Measurements from ENCODE around the gene PDK2. TPM values are rescaled to one million over a fixed set of nuclear protein-coding genes. Genes with fewer than 3 reads are reported as not detected.

PDK2 gene
- polyA plus RNA-seq, 3 donors: 103 to 125 (median 110) TPM

GRCh38 chr17:50139185-50139783, 44.1 kb downstream of the PDK2 start:
- no peak for DNase-seq (ENCODE audit: extremely low read depth in 1 of 11, low read depth in 9 of 11, low spot score in 4 of 11)

DNA sequence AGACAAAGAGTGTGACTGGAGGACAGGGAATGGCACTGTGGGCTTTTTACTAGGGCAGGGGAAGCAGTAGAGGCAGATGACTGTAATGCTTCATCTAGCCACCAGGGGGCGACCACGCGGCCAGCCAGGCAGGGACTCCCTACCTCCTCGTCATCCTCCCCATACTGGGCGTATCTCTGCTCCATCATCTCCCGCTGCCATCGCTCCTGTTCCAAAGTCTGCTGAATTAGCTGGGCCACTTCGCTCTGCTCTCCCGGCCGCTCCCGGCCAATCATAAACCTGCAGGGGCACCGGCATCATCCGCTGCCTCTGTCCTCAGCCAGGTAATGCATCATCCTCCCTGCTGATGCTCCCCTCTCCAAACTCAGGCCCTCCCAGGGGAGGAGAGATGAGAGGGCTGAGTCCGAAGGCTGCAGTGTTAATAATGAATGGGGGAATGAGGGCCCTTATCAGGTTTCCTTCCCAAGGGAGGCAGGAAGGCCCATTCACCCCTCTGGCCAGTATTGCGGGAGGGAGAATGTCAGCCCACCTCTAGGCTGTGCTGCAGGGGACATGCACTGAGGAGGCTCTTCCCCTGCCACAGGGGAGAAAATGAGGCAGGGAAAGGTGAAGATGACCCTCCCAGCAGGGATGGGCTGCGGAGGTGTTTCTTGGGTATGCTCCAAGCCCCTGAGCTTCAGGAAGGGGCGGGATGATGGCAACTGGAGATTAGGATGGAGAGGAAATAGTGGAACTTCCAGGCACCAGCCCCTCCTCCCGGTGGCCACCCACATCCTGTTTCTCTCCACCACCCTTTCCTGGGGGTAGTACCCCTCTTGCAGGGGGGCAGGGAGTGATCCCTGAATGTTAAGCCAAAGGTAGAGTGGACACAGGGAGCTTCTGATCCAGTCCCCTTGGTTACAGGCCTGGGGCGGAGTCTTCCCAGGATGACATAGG, 45.1 kb downstream of the PDK2 start:
- DNase-seq (ENCODE audit: extremely low read depth in 1 of 11, low read depth in 9 of 11, low spot score in 4 of 11): no peak

DNA sequence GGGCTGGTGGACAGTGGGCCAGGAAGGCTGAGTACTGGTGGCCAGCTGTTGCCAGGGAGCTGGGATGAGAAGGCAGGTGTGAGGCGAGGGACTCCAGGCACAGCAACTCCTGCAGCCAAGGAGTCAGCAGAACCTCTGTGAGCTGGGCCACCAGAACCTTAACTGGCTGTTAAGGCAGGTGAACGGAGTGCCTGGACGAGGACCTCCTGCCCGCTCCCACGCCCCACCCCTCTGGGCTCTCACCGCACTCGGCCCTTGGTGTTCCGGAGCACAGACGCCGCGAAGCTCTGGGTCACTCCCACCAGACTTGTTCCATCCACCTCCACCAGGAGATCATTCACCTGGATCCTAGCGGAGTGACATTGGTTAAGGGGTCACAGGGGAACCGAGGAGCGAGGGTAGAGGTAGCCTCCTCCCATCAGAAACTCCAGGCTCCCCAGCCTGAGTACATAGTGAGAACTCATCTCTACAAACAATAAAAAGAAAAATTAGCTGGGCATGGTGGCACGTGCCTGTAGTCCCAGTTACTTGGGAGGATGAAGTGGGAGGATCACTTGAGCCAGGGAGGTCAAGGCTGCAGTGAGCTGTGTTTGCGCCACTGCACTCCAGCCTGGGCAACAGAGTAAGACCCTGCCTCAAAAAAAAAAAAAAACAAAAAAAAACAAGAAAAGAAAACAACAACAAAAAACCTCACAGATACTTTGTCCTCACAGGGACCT, 46.0 kb downstream of the PDK2 start:
- DNase-seq (ENCODE audit: extremely low read depth in 1 of 11, low read depth in 9 of 11, low spot score in 4 of 11): no peak

- no peak for DNase-seq (ENCODE audit: extremely low read depth in 1 of 11, low read depth in 9 of 11, low spot score in 4 of 11)
These were observed 46.6 kb downstream of the PDK2 start for GRCh38 chr17:50141745-50142110.

- DNase-seq (ENCODE audit: extremely low read depth in 1 of 11, low read depth in 9 of 11, low spot score in 4 of 11): no peak
These were observed 48.5 kb downstream of the PDK2 start for GRCh38 chr17:50143461-50144176.

GRCh38 chr17:50144355-50144754, 49.2 kb downstream of the PDK2 start:
- DNase-seq (ENCODE audit: extremely low read depth in 1 of 11, low read depth in 9 of 11, low spot score in 4 of 11): no peak

GRCh38 chr17:50144845-50145531, 49.8 kb downstream of the PDK2 start:
- no peak for DNase-seq (ENCODE audit: extremely low read depth in 1 of 11, low read depth in 9 of 11, low spot score in 4 of 11)

GRCh38 chr17:50145532-50146229, 50.5 kb downstream of the PDK2 start:
- DNase-seq (ENCODE audit: extremely low read depth in 1 of 11, low read depth in 9 of 11, low spot score in 4 of 11): no peak

- DNase-seq (ENCODE audit: extremely low read depth in 1 of 11, low read depth in 9 of 11, low spot score in 4 of 11): no peak
These were observed 51.2 kb downstream of the PDK2 start for GRCh38 chr17:50146230-50146926.

GRCh38 chr17:50146927-50147665, 51.9 kb downstream of the PDK2 start:
- no peak for DNase-seq (ENCODE audit: extremely low read depth in 1 of 11, low read depth in 9 of 11, low spot score in 4 of 11)

DNA sequence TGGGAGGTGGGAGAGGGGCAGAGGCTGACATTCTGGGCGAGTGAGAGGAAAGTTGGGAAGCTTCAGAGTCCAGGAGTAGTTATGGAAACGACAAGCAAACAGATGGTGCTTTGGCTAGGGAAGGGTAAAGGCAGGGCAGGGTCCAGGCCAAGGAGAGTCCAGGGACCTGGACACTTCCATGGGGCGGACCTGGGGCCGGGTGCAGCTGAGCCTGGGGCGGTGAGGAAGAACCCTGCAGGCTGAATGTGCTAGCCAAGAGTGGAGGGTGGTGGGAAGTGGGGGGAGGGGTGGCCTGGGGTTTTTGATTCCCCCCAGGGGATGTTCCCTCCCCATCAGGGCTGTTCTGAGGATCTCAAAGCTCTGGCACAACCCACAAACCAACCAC, 52.7 kb downstream of the PDK2 start:
- no peak for DNase-seq (ENCODE audit: extremely low read depth in 1 of 11, low read depth in 9 of 11, low spot score in 4 of 11)

DNA sequence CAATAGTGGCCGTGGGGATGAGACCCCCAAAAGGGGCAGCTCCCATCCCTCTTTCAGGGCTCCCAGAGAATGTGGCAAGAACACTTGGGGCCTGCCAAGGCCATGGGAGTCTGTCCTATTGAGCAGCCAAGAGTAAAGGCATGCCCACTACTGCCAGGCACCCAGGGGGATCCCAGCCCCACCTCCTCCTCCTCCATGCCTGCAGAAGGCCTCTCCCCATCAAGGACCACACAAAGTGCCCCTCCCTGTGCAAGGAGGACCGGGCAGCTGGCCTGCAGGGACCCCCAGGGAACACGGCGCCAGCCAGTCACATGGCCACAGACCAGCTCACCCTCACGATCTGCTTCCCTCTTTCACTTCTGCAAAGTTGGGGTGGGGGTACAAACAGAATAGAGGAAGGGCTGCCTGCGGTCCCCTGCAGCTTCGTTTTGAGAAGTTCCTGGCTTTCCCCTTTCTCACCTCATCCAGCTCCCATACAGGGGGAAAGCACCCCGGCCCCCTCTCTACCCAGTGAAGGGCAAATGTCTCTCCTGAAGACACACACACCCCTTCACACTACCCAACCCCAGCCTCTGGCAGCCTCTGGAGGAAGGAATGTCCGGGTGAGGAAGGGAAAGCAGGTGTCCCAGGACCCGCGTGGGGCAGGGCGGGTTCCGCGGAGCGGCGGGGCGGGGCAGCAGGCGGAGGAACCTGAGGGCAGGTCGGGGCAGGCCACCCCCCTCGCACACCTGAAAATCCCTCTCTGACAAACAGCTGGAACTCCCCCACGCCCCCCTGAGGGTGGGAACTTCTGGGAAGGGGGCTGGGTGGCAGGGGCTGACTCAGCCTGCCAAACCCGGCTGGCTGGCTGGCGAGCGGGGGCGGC, 53.3 kb downstream of the PDK2 start:
- DNase-seq (ENCODE audit: extremely low read depth in 1 of 11, low read depth in 9 of 11, low spot score in 4 of 11): no peak

GRCh38 chr17:50149091-50149416, 53.9 kb downstream of the PDK2 start:
- DNase-seq (ENCODE audit: extremely low read depth in 1 of 11, low read depth in 9 of 11, low spot score in 4 of 11): no peak

DNA sequence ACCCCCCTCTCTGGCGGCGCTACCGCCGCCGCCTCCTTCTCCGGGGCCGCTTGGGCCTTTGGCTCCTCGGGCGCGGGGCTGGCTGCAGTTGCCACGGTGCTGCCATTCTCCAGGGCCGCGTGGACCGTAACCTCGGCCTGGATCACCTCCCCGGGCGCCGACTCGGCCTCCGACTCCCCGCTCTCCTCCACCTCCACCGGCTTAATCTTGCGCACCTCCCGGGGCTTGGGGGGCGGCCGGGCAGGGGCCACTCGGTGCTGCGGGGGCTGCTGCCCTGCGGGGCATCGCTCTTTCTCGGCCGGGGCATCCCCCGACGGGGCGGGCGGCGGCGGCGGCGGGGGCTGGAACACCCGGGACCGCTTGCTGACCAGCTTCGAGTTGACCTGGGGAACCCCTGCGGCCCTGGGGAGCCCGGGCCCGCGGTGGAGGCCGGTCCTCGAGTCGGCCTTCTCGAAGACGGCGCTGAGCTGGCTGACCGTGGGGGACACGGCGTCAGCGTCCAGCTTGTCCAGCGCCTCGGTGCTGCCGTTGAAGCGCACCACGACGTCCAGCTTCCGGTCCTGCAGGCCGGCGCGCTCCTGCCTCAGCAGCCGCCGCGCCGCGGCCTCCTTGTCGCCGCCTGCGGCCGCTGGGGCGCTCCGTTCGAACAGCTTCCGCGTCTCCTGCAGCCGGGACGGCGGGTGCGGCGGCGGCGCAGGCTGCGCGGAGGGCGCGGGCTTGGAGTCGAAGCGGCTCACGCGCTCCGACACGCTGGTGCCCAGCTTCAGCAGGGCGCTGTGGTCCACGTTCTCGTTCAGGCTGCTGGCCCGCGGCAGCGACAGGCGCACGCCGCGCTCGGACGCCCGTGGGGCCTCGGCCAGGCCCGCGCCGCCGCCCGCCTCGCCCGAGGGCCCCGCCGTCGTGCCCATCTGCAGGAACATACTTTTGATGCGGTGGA, 54.5 kb downstream of the PDK2 start:
- DNase-seq (ENCODE audit: extremely low read depth in 1 of 11, low read depth in 9 of 11, low spot score in 4 of 11): peak in 2 of 11 donors; percentile 41

DNA sequence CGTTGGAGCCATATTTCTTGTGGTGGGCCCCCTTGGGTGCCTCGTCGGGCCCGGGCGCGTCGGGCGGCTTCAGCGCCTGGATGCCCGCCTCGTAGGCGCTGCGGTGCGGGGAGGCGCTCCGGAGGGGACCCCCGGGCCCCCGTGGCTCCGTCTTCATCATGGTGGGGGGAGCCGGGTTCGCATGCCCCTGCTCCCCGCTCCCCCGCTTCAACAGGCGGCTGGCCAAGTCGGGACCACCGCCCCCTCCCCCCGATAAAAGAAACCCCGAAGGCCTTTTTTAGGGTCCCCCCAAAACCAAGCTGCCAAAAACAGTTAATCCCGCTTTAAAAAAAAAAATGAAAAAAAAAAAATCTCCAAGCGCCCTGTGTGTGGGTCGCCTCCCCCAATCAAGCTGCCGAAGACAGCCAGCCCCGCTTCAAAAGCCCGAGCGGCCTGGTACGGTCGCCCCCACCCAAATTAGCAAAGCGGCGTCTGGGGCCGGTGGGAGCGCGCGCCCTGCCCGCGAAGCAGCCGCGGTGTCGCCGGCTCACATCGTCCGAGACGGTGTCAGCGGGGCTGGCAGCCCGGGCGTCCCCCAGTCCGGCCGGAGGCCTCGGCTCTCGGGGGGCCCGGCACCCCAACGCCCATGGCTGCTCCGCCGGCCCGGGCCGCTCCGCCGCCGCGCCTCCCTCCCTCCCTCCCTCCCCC, 55.3 kb downstream of the PDK2 start, which contains the start of gene PPP1R9B:
TSS of gene PPP1R9B (minus strand) at position 324 of the 687 bp plus-strand sequence. CDS start at position 160, 164 bp downstream.
- no peak for DNase-seq (ENCODE audit: extremely low read depth in 1 of 11, low read depth in 9 of 11, low spot score in 4 of 11)

All from renal cortex interstitium (tissue), 11 donors.